ENCODE results near the gene APOC4. TPM values are rescaled to one million over a fixed set of nuclear protein-coding genes. Genes with fewer than 3 reads are reported as not detected.
"Not testable (repeated sequence)": the region's sequence is repeated elsewhere in the genome, so short reads cannot be mapped to it uniquely, and the experiment has no call there.

APOC4 gene
- total RNA-seq, 1 donor from 2014 or later: not detected

DNA sequence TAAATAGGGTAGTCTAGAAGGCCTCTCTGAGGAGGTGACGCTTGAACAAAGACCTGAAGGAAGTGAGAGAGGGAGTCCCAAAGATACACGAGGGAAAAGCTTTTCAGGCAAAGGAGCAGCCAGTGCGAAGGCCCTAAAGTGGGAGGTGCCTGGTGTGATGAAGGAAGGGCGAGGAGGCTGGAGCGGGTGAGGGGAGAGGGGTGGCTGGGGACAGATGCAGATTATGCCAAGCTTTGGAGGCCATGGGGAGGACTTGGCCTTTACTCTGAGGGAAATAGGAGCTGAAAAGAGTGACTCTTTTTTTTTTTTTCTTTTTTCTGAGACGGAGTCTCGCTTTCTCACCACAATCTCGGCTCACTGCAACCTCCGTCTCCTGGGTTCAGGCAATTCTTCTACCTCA is 16.1 kb downstream of the APOC4 start:
- DNase-seq: no peak

GRCh38 chr19:44959691-44960090 is 17.7 kb downstream of the APOC4 start:
- no peak for DNase-seq

DNA sequence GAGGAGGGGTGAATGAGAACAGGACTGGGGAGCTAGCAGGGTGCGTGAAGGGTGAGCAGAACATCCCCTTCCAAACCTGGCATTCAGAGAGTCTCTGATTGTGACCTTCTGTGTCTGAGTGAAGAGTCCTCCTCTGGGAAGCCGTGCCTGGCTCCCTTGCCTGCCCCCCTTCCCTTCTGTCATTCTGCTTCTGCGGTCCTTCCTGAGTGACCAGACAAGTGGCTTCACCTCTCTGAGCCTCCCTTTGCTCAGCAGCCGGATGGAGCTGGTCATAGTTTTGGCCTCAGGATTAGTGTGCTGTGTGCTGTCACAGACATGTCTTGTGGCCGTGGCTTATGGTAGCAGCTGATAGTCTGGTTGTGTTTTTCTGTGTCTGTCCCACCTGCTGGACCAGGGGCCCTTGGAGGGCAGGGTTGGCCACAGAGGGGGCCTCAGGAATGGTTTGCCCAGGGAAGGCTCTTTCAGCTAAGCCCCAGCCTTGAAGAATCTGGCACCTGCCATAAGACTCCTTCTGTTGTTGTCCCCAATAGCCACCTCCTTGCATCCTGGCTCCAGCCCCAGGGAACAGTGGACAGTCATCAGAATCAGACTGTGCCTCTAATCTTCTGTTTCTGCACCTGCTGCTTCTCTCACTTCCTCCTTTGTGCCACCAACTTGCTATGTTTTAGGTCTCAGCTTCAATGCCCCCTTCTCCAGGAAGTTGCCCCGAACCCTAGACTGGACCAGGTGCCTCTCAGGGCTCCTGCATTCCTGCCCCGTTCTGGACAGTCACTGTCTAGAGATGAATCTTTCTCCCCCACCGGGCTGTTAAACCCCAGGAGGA is 19.1 kb downstream of the APOC4 start:
- DNase-seq: no peak

GRCh38 chr19:44961821-44962220 is 19.8 kb downstream of the APOC4 start:
- no peak for DNase-seq

- no peak for DNase-seq
These were observed 26.1 kb downstream of the APOC4 start for GRCh38 chr19:44968118-44968517.

DNA sequence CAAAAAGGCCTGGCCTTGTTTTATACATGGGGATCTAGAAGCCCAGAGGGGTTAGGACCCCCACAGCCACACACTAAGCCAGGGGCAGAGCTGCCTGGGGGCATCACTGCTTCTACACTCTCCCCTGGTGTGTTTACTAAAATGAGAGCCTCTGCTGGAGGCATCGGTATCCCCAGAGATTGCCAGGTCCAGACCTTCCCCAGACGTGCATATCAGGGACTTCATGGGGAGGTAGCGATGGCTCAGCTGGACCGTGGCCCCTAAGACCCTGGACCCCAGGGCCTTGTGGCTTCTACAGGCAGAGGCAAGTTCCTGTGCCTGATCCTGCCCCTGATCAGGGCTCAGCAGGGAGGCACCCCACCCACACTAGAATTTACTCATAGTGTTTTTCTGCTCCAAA is 26.6 kb downstream of the APOC4 start:
- no peak for DNase-seq

GRCh38 chr19:44969437-44969836 is 27.4 kb downstream of the APOC4 start:
- DNase-seq: no peak

GRCh38 chr19:44971451-44971850 is 29.4 kb downstream of the APOC4 start:
- not testable (repeated sequence) for DNase-seq

- DNase-seq: no peak
These were observed 30.8 kb downstream of the APOC4 start for GRCh38 chr19:44972802-44973201.

- DNase-seq: no peak
These were observed 32.1 kb downstream of the APOC4 start for GRCh38 chr19:44973982-44974735.

GRCh38 chr19:44974857-44975256 is 32.8 kb downstream of the APOC4 start:
- DNase-seq: no peak

DNA sequence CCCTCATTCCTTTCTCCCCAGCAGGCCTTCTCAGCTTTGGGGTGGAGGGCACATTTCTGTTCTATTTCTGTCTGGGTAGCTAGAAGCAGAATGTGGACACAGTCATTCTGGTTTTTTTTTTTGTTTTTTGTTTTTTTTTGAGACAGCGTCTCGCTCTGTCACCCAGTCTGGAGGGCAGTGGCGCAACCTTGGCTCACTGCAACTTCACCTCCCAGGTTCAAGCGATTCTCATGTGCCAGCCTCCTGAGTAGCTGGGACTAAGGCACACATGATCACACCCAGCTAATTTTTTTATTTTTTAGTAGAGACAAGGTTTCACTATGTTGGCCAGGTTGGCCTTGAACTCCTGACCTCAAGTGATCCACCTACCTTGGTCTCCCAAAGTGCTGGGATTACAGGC is 33.4 kb downstream of the APOC4 start:
- DNase-seq: no peak

GRCh38 chr19:44984005-44984404 is 42.0 kb downstream of the APOC4 start:
- no peak for DNase-seq

DNA sequence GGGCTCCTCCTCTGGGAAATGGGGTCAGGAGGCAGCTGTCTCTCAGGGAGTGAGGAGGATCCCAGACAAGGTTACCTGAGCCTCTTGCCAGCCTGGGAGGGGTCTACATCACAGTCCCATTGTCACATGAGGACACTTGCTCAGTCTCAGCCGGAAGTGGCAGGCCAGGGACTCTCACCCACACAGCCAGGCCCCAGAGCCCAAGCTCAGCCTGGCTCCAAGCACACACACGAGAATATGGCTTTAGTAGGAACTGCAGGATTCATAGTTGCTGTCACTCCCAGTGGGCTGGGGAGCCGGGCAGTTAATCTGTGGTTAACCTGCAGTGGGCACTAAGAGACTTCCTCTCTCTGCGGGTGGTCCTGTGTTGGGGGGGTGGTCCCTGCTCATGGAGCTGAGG is 43.4 kb downstream of the APOC4 start:
- no peak for DNase-seq

DNA sequence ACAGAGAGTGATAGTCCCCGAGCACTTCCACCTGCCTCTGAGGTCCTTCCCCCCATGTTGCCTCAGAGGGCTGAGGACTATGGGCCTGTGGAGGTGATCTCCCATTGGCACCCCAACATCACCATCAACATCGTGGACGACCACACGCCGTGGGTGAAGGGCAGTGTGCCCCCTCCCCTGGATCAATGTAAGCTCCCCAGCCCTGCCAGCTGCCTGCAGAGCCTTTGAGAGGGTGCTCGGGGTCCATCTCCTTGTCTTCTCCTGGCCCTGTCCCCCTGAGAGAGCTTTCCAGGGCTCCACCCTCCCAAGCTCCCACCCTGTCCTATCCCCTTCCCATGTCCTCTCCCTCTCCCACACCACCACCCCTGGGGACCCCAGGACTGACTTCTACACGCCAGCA is 44.4 kb downstream of the APOC4 start:
- no peak for DNase-seq

GRCh38 chr19:44987148-44987675 is 45.2 kb downstream of the APOC4 start:
- DNase-seq: no peak

DNA sequence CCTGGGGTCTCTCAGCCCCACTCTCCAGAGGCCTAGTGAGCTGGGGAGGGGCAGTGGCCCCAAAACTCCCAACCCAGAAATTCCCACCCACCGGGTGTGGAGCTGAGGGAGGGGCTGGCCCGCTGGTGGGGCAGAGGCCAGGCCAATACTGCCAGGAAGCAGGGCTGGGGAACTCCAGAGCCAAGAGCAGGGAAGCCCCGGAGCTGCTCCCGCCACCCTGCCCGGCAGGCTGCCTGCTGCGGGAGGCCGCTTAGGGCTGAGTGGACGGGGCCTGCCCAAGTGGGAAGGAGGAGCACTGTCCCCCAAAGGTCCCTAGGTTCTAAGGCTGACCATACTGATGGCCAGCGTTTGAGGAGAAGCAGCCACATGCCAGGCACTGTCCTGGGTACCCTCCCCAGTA is 46.2 kb downstream of the APOC4 start:
- no peak for DNase-seq

DNA sequence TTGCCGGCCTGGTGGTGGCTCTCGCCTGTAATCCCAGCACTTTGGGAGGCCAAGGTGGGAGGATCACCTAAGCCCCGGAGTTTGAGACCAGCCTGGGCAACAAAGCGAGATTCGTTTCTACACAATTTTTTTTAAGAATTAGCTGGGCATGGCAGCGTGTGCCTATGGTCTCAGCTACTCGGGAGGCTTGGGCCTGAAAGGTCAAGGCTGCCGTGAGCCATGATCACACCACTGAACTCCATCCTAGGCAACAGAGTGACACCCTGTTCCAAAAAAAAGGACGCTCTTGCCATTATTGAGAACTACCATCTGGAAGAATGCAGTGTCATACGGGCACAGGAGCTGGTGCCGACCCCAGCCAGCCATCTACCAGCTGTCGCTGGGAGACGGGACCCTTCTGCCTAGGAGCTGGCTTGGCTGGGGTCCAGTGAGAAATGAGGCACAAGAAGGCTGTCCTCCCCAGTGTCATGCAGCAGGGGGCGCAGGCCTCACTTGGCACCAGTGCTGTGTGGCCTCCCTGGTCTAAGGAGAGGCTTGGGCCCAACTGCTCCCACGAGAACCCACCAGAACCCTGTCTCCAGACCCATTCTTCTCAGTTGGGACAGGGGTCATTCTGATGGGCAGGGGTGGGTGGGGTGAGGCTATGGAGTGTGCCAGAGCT is 47.0 kb downstream of the APOC4 start:
- peak; percentile 6 for DNase-seq

- DNase-seq: no peak
These were observed 48.4 kb downstream of the APOC4 start for GRCh38 chr19:44990459-44990858.

DNA sequence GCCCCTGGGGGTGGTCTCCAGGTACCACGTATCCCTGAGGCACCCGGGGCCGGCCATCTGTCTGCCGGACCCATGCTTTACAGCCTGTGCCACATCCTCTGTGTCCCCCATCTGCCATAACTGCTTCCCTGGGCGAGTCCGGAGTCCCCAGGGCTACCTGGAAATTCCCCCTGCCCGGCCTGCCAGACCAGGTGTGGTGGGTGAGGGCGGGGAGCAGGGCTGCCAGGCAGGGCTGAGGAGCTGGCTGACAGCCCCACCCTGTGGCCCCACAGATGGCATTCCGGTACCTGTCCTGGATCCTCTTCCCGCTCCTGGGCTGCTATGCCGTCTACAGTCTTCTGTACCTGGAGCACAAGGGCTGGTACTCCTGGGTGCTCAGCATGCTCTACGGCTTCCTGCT is 48.9 kb downstream of the APOC4 start:
- DNase-seq: no peak

GRCh38 chr19:44992336-44993163 is 50.5 kb downstream of the APOC4 start:
- DNase-seq: no peak

GRCh38 chr19:44993526-44993925 is 51.5 kb downstream of the APOC4 start:
- DNase-seq: no peak

All from occipital lobe (tissue), 2 donors.